Right ventricle myocardium superior (tissue), 1 donor: ENCODE data around the gene KCNAB1. TPM values are rescaled to one million over a fixed set of nuclear protein-coding genes. Genes with fewer than 3 reads are reported as not detected.
A peak's percentile ranks its signal among the peaks of the same experiment; 100 is the strongest.

ENCODE experiments used
- ATAC-seq: fragments of 200-7000 bp; cut with Tn5 transposase; one replicate; pipeline ENCODE4 v1.9.1; 2020; ENCODE audit warnings: mild to moderate bottlenecking; ENCODE audit not compliant: poor library complexity
- DNase-seq: peaks from one replicate; pipeline ENCODE4 v3.0.0-alpha.2; 2020
- intact Hi-C: fragments of 100-400 bp; cut with DNase I; formaldehyde crosslinking; loops from one replicate; pipeline ENCODE4 v1.11.2; 2022
- total RNA-seq: library from RNA; stranded (reverse); fragmentation: NEBNext Ultra II Directional; extraction: Animal tissue kit (Norgen Biotek cat#: 25700); gene quantifications from one replicate; pipeline ENCODE4 v1.2.1, GENCODE V29; 2021
- donor health status: DM: no; HTN: yes; CAD: no; lungs with severe emphysema.

The KCNAB1 gene
- total RNA-seq, 1 donor from 2014 or later: 3.0 TPM

DNA sequence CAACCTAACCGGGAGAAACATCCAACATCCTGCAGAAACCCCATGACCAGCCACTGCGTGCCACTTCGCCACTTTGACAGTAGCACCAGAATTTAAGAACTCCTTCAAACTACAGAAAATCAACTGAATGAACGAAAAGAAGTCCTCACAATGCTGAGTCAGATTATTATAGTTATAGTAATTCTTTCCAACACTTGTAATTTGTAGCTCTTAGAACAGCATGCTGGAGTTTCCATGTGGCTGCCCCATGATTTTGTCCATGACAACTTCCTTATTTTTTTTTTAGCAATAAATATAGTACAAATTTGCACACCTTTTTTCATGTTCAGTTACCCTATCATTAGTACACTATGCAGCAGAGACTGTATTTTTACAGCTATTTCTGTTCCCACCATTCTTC is 460.7 kb downstream of the KCNAB1 start:
- intact Hi-C loops: no loop called here
- ATAC-seq (no peak), DNase-seq (no peak)

GRCh38 chr3:156581954-156582353 is 461.6 kb downstream of the KCNAB1 start:
- ATAC-seq (no peak), DNase-seq (no peak)
- intact Hi-C loops: no loop called here

DNA sequence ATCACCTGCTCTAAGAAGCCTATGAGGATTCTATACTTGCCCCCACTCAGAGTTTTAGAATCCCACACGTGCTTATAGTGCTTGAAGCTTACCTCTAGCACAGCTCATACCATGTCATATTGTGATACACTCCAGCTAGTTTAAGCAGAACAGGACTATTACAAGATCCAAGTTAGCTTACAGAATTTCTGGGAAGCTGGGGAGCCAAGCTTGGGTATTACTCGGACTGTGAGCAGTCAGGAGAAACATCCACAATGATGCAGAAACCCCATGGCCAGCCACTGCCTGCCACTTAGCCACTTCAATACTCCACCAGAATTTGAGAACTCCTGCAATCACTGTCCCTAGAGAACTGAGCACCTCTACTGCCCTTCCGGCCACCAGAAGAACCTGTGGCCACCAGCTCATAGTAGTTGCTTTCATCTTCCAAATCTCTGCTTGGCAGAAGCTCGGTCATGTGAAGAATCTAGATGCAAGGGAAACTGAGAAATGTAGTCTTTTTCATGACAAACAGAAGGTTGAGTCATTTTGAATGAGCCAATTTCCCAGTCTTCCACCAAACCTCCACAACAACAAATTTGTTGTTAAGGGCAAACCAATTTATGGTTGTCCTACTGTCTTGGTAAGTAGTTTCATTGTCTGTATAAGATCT is 462.3 kb downstream of the KCNAB1 start:
- intact Hi-C loops: no loop called here
- DNase-seq: no peak
- no peak for ATAC-seq

GRCh38 chr3:156583469-156583868 is 463.1 kb downstream of the KCNAB1 start:
- no peak for DNase-seq
- ATAC-seq: no peak
- intact Hi-C loops: no loop called here

GRCh38 chr3:156586905-156587759 is 466.8 kb downstream of the KCNAB1 start:
- ATAC-seq (peak; percentile 56), DNase-seq (no peak)
- intact Hi-C loops: no loop called here

- DNase-seq (no peak), ATAC-seq (peak; percentile 34)
- intact Hi-C loops: no loop called here
Observed at GRCh38 chr3:156587760-156588069, 467.3 kb downstream of the KCNAB1 start.

Other genes starting within 250 kb of the KCNAB1 start
- gene GMPS, start 249.9 kb upstream of the KCNAB1 start, total RNA-seq: 27.6 TPM